HG02852 (cell line): ENCODE measurements around the gene ZC3H12D.

Source experiments
- ATAC-seq: cut with Tn5 transposase; IDR thresholded peaks from one replicate; pipeline ENCODE4 v1.9.1; 2021; ENCODE audit warnings: mild to moderate bottlenecking, moderate library complexity; ENCODE audit not compliant: unreplicated experiment

Gene ZC3H12D

GRCh38 chr6:149419696-149420404, 65.0 kb downstream of the ZC3H12D start:
- ATAC-seq = no peak

- ATAC-seq = no peak
These were observed 70.0 kb downstream of the ZC3H12D start for GRCh38 chr6:149414821-149415220.

GRCh38 chr6:149414009-149414408, 70.8 kb downstream of the ZC3H12D start:
- no peak for ATAC-seq

GRCh38 chr6:149410557-149410956, 74.3 kb downstream of the ZC3H12D start:
- ATAC-seq = no peak

- ATAC-seq = no peak
These were observed 75.2 kb downstream of the ZC3H12D start for GRCh38 chr6:149409617-149410016.

- no peak for ATAC-seq
These were observed 78.7 kb downstream of the ZC3H12D start for GRCh38 chr6:149405823-149406765.

- no peak for ATAC-seq
These were observed 81.3 kb downstream of the ZC3H12D start for GRCh38 chr6:149403534-149403933.

GRCh38 chr6:149400050-149400449, 84.8 kb downstream of the ZC3H12D start, which contains the start of gene SUMO4:
SUMO4 (plus strand) TSS chr6:149400262; CDS start chr6:149400392, 130 bp downstream.
- ATAC-seq = no peak

GRCh38 chr6:149397384-149397783, 87.4 kb downstream of the ZC3H12D start:
- ATAC-seq = no peak
